GM19240 (cell line): ENCODE data around the gene BRICD5.

Source experiments
- DNase-seq: peaks from one replicate; pipeline ENCODE4 v3.0.0; 2011; ENCODE audit warnings: low spot score; ENCODE audit not compliant: insufficient read length

The BRICD5 gene

DNA sequence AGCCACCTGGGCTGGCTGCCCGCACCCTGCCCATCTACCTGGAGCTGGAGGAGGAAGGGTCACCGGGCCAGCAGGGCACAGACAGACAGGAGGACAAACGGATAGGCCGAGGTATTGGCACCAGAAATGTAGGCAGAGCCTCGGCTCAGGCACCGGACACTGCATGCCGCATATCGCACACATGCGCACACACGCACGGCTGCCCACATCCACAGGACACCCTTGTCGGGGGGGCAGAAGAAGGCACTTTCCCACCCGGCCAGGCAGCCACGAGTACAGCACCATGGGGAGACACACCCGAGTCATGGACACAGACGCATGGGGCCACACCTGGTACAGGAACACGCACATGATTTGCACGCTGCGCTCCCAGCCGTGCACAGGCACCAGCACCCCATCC lies 28.7 kb downstream of the BRICD5 start:
- DNase-seq: no peak

DNA sequence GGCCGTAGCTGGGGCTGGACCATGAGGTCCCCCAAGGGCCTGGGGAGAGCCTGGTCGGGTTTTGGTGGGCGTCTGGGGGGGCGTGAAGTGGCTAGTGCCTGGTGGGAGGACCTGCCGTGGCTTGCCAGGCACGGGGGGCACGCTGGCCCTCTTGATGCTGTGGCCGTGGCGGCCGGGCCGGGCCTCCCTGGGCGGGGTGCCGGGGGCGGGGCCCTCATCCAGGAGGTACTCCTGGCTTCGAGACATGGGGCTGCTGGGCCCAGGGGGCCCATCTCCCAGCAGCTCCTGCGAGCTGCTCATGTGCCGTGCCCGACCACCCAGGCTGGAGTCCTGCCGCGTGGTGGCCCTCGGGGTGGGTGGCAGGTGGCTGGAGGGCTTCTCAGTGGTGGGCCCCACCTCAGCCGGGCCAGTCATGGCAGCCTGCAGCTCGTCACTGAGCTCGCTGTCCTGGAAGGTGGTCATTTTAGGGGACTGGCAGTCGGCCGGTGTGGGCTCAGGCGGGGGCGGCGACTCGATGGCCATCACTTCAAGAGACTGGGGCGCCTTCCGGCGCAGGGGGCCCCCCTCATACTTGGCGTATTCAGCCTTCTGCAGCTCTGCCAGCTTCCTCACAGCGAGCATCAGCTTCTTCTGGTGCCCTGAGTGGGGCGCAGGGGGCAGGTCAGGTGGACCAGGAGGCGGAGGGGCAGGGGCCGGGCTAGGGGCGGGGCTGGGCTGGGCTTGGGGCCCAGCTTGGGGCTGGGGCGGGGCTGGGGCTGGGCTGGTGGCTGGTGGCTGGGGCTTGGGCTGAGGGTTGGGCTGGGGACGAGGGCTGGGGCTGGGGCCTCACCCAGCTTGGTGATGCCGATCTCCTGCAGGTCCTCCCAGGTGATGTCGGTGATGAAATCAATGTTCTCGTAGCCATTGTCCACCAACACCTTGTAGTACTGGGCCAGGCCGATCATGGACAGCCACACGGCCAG lies 29.4 kb downstream of the BRICD5 start:
- no peak for DNase-seq

DNA sequence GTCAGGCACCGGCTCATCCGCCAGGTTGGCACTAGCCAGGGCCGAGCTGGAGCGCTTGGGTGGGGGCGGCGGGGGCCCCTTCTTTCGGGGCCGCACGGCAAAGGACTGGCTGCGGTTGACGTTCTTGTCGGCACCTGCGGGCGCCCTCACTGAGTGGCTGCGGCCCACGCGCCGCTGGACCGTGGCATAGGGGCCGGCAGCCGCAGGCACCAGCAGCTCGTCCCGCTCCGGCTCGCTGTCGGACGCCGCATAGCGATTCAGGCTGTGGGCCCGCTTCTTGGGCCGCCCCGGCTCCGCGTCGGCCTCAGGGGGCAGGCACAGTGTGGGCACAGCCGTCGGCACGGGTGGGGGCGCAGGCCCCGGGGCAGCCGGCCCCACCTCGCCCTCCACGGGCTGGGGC lies 30.2 kb downstream of the BRICD5 start:
- DNase-seq: no peak

DNA sequence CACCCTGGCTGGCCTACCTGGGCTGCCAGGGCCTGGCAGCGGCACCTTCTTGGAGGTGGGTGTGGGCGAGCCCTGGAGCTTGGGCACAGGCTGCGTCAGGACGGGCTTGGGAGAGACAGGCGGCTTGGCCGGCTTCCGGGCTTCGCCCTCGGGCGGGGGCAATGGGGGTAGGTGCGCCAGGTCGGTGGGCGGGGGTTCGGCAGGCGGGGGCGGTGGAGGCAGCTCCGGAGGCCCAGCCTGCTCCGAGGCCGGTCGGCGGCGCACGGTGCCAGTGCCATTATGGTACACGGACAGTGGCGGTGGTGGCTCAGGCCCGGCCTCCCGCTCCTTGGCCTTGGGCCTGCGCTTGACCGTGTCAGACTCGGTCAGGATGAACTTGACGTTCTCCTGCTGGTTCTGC lies 31.1 kb downstream of the BRICD5 start:
- no peak for DNase-seq

DNA sequence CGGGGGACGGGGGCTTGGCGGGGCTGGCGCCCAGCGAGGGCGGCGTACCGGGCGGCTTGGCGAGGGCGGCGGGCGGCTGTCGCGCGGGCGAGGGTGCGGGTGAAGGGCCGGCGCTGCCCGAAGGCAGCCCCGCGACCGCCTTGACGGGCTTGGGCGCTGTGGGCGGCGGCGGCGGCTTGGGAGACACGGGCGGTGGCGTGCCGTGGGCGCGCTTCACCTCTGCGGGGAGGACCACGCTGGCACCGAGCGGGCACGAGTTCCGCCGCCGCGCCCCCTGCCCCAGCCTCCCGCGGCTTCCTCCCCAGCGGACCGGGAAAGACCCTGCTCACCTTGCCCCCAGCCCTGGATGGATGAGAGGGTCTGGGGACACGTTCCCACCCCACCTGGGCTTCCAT lies 31.6 kb downstream of the BRICD5 start:
- DNase-seq: no peak

DNA sequence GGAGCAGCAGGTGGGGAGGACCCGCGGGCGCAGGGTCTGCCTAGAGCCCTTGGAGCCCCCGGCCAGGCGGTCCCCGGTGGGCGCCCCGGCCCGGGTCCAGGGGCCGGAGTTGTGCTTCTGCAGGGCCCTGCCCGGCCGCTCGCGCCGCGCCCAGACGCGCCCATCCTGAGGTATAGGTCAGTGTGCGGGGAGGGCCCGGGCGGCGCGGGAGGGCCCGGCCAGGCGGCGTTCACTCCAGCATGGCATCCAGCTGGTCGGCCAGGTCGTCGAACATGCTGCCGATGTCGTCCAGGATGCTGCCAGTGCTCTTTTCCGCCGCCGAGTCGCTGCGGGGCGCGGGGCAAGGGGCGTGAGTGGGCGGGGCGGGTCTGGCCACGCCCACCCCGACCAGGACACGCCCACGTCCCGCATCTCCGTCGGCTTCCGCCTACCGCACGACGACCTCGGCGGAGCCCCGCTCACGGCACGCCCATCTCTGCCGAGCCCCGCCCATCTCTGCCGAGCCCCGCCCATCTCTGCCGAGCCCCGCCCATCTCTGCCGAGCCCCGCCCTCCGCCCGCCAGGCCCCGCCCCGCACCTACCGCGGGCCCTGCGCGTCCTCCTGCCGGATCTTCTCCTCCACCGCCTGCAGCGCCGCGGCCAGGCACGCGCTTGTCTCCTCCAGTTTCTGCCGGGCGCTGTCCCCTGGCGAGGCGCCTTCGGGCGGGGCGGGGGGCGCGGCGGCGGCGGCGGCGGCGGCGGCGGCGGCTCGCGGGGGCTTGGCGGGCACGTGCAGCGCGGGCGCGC lies 32.1 kb downstream of the BRICD5 start:
- DNase-seq: no peak

DNA sequence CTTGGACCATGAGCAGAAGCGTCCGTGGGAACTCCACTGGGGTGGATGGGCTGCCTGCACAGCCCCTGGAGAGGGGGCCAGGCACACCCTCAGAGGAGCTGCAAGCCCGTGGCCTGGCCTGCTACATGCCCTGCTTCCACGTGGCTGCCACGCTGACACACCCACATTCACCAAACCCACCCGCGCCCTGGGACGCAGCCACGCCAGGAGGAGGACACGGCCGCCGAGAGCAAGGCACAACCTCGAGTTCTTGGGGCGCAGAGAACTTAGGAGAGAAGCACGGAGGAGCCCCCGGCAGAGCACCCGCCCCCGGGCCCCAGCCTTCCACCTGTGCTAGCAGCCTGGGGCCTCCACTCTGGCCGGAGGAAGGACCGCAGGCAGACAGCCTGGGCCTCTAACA lies 33.1 kb downstream of the BRICD5 start:
- DNase-seq: no peak

DNA sequence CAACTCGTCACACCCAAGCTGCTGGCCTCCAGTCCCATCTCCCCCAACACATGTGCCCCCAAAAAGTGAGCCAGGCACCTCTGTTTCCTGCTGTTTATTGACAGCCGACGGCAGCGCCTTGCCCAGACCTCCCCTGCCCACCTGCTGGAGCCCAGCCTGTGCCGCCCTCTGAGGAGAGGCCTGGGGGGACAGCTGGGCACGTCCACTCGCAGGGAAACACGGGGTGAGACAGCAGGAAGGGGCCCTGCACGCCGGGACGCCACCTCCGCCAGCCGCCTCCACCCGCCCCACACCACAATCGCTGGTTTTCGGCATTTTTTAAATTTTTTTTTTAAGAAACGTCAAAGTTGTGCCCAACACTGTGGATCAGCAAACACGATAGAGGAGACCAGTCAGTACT lies 33.6 kb downstream of the BRICD5 start:
- no peak for DNase-seq

DNA sequence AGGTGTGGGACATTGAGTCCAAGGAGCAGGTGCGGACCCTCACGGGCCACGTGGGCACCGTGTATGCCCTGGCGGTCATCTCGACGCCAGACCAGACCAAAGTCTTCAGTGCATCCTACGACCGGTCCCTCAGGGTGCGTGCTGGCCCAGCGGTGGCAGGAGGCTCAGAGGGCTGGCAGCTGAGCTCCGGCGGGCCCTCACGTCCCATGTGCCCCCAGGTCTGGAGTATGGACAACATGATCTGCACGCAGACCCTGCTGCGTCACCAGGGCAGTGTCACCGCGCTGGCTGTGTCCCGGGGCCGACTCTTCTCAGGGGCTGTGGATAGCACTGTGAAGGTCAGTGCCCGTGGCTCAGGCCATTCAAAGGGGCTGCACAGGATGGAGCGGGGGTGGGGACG lies 34.6 kb downstream of the BRICD5 start:
- no peak for DNase-seq

DNA sequence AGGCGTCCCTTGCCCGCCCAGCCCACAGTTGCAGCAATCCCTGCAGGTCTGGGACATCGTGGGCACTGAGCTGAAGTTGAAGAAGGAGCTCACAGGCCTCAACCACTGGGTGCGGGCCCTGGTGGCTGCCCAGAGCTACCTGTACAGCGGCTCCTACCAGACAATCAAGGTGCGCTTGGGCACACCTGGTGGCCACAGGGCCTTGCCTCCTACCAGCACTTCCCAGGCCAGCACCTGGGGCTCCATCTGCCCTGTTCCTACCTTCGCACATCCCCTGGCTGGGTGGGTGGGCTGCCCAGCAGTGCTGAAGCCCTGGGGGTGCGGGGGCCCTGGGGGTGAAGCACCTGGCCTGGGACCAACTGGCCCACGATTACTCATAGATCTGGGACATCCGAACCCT lies 35.2 kb downstream of the BRICD5 start:
- DNase-seq: no peak

DNA sequence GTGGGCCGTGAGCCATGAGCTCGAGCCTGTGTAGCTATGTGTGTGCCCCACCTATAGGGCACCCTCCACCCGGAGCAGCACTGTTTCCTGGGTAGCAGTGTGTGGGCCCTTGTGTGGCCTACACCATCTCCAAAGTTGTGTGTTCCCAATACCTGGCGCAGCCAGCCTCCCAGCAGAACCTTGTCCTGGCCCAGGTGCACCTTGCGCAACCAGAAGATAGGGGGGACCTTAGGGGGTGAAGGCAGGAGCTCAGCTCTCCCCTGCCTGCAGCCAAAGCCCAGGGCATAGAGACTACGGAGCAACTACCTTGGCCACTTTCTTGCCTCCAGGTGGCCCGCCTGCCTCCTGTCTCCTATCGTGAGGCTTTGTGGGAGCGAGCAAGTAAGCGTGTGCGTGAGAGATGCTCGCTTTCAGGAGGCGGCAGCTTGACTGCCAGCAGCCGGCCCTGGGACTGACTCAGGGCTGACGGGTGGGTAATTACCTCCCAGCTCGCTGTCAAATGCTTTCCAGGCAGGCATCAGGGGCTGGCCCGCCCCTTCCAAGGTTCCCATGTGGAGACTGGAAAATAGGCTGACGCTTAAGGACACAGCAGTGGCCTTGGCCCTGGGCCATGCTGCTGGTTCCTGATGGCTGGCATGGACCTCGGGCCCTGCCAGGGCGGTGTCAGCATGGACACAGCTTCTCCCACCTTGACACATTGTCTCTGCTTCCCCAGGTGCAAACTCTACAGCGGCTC lies 36.1 kb downstream of the BRICD5 start:
- DNase-seq: no peak

DNA sequence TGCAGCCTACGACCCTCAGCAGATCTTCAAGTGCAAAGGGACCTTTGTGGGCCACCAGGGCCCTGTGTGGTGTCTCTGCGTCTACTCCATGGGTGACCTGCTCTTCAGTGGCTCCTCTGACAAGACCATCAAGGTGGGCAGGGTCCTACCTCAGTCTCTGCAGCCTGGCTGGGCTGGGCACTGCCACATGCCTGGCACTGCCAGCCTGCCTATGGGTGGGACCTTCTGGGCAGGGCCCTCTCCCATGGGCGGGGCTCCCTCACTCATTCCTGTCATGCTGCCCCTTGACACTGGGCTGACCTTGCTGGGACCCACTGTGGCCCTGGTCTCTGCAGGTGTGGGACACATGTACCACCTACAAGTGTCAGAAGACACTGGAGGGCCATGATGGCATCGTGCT lies 36.7 kb downstream of the BRICD5 start:
- no peak for DNase-seq

DNA sequence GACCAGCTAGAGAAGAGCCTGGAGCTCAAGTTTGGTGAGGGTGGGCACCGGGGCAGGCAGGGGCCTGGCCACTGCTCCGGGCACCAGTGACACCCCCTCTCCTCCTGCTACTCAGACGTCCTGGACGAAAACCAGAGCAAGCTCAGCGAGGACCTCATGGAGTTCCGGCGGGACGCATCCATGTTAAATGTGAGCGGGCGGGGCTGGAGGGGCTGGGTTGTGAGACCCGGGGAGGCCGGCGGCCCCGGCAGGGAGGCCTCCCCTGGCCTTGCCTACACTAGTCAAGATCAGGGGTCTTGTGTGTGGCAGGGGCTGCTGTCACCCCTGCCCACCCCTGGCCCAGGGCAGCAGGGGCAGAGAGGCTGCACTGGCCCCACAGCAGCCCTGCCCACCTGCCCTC lies 37.3 kb downstream of the BRICD5 start:
- no peak for DNase-seq

DNA sequence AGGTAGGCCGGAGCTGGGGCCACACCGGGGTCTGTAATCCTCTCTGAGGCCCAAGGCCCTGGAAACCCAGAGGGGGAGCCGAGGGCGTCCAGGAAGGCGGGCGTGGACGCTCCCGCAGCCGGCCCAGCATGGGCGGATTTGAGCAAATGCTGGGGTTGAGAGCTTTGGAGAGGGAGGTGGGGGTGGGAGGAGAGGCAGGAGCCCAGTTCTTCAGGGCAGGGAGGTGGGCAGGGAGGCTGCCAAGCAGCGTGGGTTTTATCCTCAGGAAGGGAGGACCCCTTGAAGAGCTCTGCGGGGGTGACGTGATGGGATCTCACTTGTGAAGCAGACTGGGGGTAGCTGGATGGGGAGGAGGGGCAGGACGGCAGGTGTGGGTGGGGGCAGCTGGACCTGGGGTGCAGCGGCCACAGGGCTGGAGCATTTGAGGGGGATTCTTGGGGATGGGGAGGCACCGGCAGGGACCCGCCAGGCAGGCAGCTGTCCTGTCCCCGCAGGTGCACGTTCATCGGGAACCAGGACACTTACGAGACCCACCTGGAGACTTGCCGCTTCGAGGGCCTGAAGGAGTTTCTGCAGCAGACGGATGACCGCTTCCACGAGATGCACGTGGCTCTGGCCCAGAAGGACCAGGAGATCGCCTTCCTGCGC lies 37.9 kb downstream of the BRICD5 start:
- DNase-seq: no peak

DNA sequence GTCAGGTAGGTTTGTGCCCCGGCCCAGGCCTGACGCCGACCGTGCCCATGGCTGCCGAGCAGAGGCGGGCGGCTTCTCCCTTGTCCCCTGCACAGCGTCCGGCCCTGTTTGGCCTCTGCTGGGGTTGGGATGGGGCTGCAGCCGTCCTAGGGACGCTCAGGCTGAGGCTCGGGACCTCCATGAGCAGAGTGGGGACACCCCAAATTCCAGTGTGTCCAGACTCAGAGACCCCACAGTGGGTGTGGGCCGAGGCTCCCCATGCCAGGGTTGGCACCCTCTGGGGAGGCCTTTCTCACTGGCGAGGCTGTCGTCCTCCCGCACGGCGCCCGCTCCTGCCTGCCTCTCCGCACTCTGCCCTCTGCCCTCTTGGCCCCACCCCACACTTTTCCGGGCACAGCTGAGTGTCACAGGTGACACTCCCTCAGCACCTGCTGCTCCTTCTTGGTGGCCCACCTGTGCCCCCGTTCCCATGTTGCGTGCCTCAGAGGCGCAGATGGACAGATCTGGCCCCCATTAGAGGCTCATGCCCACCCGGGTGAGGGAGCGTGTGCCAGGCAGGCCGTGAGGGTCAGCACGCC lies 39.0 kb downstream of the BRICD5 start:
- DNase-seq: no peak

DNA sequence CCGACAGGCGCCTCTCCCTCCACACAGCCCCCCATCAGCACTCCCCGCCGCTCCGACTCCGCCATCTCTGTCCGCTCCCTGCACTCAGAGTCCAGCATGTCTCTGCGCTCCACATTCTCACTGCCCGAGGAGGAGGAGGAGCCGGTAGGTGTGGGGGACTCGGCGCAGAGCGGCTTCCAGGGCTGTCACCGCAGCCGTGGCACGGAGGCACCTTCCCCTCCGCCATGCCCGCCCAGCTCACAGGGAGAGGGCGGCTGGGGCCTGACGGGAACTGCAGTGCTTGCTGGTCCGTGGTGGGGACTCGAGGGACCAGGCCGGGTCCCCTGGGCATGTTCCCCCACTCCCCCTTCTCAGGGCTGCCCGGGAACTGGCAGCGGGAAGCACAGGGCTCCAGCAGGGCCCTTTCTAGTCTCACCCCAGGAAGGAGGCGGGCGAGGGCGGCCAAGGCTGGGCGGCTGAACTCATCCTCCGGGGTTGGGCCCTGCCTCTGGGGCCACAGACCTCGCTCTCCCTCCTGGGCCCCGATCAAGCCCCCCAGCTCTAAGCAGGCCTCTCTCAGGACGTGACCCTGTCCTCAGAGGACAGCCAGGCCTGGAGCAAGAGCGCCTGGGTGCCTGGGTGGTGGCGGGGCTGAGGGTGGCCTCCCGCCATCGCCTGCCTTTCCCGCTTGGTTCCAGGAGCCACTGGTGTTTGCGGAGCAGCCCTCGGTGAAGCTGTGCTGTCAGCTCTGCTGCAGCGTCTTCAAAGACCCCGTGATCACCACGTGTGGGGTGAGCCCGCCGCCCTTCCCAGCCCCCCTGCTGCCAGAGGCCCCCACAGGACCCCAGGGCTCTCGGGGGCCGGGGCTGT lies 39.9 kb downstream of the BRICD5 start:
- no peak for DNase-seq

DNA sequence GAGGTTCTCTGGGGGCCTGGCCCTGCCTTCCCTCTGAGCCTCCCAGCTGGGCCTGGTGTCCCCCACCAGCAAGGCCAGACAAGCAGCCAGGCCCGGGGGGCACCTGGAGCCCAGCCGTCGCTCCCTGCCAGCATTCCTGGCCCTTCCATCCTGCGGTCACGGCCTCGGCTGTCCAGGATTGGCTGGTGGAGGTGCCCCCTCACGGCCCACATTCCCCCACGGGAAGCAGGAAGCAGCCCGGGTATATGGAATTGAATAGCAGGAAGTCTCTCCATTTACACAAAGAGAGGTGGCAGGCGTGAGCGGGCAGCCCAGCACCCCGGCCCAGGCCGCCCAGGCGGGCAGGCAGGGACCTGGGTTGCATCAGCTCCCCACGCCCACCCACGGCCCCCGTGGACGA lies 40.6 kb downstream of the BRICD5 start:
- DNase-seq: no peak

DNA sequence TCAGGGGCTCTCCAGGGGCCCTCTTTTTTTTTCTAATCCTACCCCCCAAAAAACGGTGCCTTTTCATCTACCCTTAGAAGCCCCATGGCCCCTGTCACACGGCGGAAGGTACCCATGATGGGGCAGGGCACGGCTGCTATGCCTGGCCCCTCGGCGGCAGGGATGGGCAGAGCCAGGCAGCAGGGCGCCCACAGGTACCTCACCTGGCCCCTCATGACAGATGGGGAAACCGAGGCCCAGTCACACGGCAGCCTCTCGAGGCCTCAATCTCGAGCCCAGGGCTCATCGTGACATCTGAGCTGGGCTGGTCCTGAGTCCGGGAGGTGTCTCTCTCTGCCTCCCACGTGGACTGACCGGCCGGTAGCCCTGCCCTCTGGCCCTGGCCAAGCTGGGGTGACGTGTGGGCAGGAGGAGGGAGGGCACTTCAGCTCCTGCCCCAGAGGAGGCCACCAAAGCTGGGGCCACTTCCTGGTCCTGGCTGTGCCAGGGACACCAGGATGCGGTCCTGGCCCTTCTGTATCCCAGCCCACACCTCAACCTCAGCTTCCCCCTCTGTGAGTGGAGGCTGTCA lies 43.5 kb downstream of the BRICD5 start:
- DNase-seq: no peak

DNA sequence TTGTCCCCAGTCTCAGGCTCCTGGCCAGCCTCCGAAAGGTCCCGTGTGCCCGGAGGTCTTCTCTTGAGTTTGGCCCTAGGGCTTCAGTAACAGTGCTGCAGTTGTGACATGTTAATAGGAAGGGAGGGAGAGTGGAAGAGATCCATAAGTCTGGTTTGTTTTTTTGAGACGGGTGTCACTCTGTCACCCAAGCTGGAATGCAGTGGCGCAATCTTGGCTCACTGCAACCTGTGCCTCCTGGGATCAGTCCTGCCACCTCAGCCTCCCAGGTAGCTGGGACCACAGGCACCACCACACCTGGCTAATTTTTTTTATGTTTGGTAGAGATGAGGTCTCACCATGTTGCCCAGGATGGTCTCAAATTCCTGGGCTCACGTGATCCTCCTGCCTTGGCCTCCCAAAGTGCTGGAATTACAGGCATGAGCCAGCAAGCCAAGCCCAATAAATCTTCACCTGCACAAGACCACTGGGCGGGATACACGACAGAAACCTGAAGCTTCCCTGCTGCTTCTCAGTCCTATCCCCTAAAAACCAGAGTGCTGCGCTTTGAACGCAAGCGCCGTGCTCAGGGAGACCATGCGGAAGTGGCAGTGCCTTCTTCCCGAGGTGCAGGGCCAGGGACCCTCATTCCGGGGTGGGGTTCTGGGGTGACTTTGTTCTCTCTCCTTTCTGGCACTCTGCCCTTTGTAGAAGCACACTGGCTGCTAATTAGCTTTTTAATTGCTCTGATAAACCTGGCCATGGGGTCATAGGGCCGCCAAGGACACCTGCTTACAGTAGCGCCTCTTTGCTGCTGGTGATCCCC lies 44.2 kb downstream of the BRICD5 start:
- DNase-seq: no peak
